Esophagus (tissue), 2 donors: Measurements from ENCODE around the gene ZNF648. TPM values are rescaled to one million over a fixed set of nuclear protein-coding genes. Genes with fewer than 3 reads are reported as not detected.
A peak's percentile ranks its signal among the peaks of the same experiment; 100 is the strongest.

ENCODE experiments used
- H3K27ac ChIP-seq, 2 donors: one replicate each; pipeline ENCODE4 v1.5.1; 2013; ENCODE audit warnings: low read depth in 2 of 2, mild to moderate bottlenecking in 2 of 2, inconsistent platforms in 1 of 2, low read length in 1 of 2, moderate library complexity in 1 of 2
- H3K27me3 ChIP-seq, 2 donors: one replicate each; pipeline ENCODE4 v1.6.1; 2013; ENCODE audit warnings: low read length in 2 of 2, control low read depth in 1 of 2, mild to moderate bottlenecking in 1 of 2; ENCODE audit not compliant: insufficient read depth in 2 of 2, control insufficient read depth in 1 of 2
- H3K36me3 ChIP-seq, 2 donors: one replicate each; pipeline ENCODE4 v1.6.1; 2013; ENCODE audit warnings: low read length in 1 of 2; ENCODE audit not compliant: control insufficient read depth in 2 of 2, insufficient read depth in 2 of 2
- H3K4me1 ChIP-seq, 2 donors: one replicate each; pipeline ENCODE4 v1.6.1; 2013; ENCODE audit warnings: low read length in 1 of 2; ENCODE audit not compliant: control insufficient read depth in 2 of 2, insufficient read depth in 2 of 2
- H3K4me3 ChIP-seq, 2 donors: one replicate each; pipeline ENCODE4 v1.5.1; 2013; ENCODE audit warnings: low read length in 2 of 2, mild to moderate bottlenecking in 2 of 2, low read depth in 1 of 2, moderate library complexity in 1 of 2
- H3K9me3 ChIP-seq, 2 donors: one replicate each; pipeline ENCODE4 v1.6.1; 2013; ENCODE audit warnings: mild to moderate bottlenecking in 2 of 2, low read depth in 1 of 2, low read length in 1 of 2, moderate library complexity in 1 of 2; ENCODE audit not compliant: control insufficient read depth in 2 of 2, insufficient read depth in 1 of 2
- WGBS, 2 donors: extraction: QIAGEN DNeasy Blood & Tissue Kit; methylation state at CpG; one replicate each; pipeline ENCODE4 v1.1.7; 2013; 5-methylcytosine and 5-hydroxymethylcytosine counted together
- polyA plus RNA-seq, 2 donors: library from polyadenylated mRNA; stranded (reverse); fragments of 200-250 nt; gene quantifications; one replicate each; pipeline ENCODE4 v1.2.3, GENCODE V29; 2013
- donor health status: healthy with polysubstance abuse.
- donor health status: Bipolar disorder and iron deficiency.

Gene ZNF648
- polyA plus RNA-seq, 2 donors = not detected

DNA sequence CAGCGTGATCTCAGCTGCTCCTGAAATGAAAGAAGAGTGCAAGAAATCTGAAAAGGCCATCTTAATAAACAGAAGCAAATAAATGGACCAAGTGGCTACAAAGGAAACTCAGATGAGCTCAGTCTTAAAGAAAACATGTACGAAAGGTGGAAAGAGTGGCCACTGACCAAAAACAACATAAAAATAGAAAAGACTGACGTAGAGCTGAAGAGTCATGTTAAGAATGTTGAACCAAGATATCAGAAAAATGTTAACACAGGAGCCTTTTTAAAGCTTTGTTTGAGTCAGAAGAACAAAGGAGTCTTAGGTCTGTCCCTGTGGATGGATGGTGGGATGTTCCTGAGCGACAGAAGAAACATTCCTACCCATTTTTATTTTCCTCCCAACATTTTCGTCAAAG lies 30.8 kb upstream of the ZNF648 start:
- Histone ChIP-seq H3K4me3 (no peak overlapping the region), H3K4me1 (peaks cover 3 to 21% of the 10 kb centered on the region in 2 donors), H3K27ac (no peak overlapping the region), H3K36me3 (no peaks in the 10 kb centered on the region), H3K9me3 (no peaks in the 10 kb centered on the region), H3K27me3 (no peaks in the 10 kb centered on the region)
- WGBS, 2 donors = 82 to 84% methylated on average over 5 of the region's 5 CpGs

DNA sequence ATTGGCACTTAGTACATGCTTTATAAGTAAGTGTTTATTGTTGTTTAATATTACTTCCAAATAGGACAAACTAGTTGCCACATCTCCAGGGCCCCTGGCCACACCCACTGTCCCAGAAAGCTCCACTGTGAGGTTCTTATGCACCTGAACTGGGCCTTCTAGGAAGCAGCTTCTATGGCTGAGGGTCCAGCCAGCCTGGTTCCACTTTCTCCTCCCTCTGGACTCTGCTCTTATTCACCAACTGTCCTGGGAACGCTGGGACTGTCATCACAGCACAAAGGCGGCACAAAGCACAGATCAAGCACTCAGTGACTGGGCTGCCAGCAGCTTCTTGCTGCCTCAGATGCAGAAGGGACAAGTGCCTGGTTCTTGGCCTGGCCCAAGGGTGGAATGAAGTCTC lies 29.6 kb upstream of the ZNF648 start:
- peaks cover 3 to 24% of the 10 kb centered on the region in 2 donors for H3K4me1 ChIP-seq
- no peaks in the 10 kb centered on the region for H3K9me3 ChIP-seq
- H3K27ac ChIP-seq = no peak overlapping the region
- WGBS, 2 donors = 80 to 90% methylated on average over 2 of the region's 2 CpGs
- H3K36me3 ChIP-seq = no peaks in the 10 kb centered on the region
- no peaks in the 10 kb centered on the region for H3K27me3 ChIP-seq
- H3K4me3 ChIP-seq = no peak overlapping the region

DNA sequence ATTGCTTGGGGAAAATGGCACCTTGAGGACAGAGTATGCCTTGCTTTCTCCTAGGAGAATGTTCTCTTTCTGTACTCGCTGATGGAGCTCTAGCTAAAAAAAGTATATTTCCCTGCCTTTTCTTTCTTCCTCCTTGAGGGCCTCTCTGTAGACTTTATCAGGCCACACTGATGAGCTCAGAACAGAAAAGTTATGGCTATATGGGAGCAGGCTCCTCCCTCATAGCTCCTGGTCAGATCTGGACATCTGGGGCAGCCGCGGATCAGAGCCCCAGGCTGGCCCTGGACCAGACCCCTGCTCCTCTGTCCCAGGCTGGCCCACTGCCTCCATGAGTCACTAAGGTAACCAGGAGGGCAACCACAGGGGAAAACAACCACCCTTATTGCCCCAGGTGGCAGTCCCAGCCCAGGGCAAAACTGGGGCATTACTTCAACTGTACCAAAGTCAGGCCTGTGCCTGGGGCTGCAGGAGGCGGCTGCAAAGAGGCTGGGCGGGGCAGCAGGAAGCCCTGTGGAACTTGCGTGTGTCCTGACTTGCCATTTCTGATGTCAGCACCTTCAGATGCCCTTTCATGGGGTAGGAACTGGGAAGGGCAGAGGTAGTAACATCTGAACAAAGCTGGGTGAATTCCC lies 26.3 kb upstream of the ZNF648 start:
- H3K4me1 ChIP-seq = peaks cover 3 to 22% of the 10 kb centered on the region in 2 donors
- no peaks in the 10 kb centered on the region for H3K27me3 ChIP-seq
- H3K36me3 ChIP-seq = no peaks in the 10 kb centered on the region
- H3K27ac ChIP-seq = peak overlapping the region; percentile 94 to 97
- no peak overlapping the region for H3K4me3 ChIP-seq
- WGBS, 2 donors = 40 to 51% methylated on average over 6 of the region's 6 CpGs
- H3K9me3 ChIP-seq = no peaks in the 10 kb centered on the region

DNA sequence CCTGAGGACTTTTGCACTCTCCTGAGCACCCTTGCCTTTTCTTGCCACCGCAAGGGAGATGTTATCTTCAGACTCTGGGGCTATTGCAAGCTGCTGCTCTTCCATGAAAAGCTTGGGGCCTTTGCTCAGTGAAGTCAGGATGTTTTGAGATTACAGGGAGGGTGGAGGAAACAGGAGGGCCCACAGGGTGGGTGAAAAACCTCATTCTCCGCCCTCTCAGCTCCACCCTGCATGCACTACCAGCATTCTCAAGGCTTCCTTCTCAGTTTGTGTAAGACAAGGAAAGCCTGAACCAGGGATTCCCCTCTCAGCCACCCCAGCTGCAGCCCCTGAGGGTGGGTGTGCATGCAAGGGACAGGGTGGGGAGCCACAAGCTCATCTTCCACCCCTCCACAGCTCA lies 25.8 kb upstream of the ZNF648 start:
- no peaks in the 10 kb centered on the region for H3K36me3 ChIP-seq
- peak overlapping the region; percentile 94 to 97 for H3K27ac ChIP-seq
- WGBS, 2 donors = 63 to 79% methylated on average over 2 of the region's 2 CpGs
- H3K9me3 ChIP-seq = no peaks in the 10 kb centered on the region
- H3K4me1 ChIP-seq = peaks cover 3 to 22% of the 10 kb centered on the region in 2 donors
- no peaks in the 10 kb centered on the region for H3K27me3 ChIP-seq
- no peak overlapping the region for H3K4me3 ChIP-seq

DNA sequence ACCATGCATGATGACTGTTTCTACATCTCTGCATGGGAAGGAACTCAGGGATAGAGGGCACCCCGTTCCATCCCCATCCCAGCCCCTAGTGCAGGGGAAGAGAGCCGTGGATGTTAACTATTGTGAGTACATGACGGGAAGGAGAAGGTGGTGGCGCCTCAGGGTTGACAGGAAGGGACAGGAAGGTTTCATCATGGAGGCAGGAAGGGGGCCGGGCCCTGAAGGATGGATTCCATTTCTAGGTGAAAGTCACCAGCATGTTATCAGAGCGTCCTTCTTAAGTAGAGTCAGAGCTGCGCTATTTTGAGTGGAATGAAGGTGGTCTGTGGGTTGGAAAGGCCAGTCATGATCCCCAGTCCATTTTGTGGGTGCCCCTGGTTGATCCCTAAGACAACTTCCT lies 25.1 kb upstream of the ZNF648 start:
- no peaks in the 10 kb centered on the region for H3K36me3 ChIP-seq
- H3K9me3 ChIP-seq = no peaks in the 10 kb centered on the region
- H3K4me3 ChIP-seq = no peak overlapping the region
- H3K27ac ChIP-seq = peak overlapping the region in 1 of 2 donors; percentile 97
- H3K27me3 ChIP-seq = no peaks in the 10 kb centered on the region
- peaks cover 3 to 22% of the 10 kb centered on the region in 2 donors for H3K4me1 ChIP-seq
- 88 to 93% methylated on average over 7 of the region's 7 CpGs for WGBS, 2 donors

DNA sequence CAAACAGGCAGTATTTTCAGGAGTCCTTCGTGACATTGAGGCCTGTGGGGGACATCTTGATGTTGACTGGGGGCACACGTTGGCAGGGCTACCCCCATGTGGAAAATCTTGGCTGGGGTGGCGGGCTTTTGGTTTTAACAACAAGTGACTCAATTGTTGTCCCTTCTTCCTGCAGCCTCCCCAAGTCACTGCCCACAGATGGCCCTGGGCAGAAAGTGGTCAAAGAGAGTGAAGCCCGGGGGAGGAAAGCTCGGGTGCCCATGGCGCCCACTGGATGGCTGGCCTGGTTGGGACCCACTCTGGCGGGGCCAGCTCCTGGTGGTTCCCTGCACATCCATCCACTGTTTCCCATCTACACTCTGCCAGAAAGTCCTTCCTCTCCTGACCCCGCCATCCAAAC lies 24.6 kb upstream of the ZNF648 start:
- no peak overlapping the region for H3K4me3 ChIP-seq
- peaks cover 3 to 22% of the 10 kb centered on the region in 2 donors for H3K4me1 ChIP-seq
- H3K27me3 ChIP-seq = no peaks in the 10 kb centered on the region
- H3K27ac ChIP-seq = no peak overlapping the region
- H3K9me3 ChIP-seq = no peaks in the 10 kb centered on the region
- 86 to 88% methylated on average over 8 of the region's 8 CpGs for WGBS, 2 donors
- no peaks in the 10 kb centered on the region for H3K36me3 ChIP-seq

DNA sequence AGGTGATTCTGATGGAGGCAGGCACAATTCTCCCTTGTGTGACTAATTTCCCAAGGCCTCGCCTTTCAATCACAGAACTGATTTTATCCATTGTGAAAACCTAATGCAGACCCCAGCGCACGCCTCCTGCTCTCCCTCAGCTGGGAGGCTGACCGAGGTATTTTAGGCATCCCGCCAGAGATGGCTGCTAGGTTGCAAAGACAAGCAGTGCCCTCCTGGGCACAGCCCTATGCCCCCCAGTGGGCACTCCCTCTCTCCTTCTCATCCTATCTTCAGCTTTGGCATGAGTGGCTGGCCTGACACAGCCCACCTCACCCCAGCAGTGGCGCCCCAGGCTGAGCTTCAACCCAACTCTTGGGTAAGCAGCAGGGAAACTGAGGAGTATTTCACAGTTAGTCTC lies 24.2 kb upstream of the ZNF648 start:
- H3K4me3 ChIP-seq = no peak overlapping the region
- WGBS, 2 donors = 96 to 98% methylated on average over 6 of the region's 6 CpGs
- H3K9me3 ChIP-seq = no peaks in the 10 kb centered on the region
- H3K27ac ChIP-seq = no peak overlapping the region
- H3K27me3 ChIP-seq = no peaks in the 10 kb centered on the region
- no peaks in the 10 kb centered on the region for H3K36me3 ChIP-seq
- peaks cover 3 to 22% of the 10 kb centered on the region in 2 donors for H3K4me1 ChIP-seq

DNA sequence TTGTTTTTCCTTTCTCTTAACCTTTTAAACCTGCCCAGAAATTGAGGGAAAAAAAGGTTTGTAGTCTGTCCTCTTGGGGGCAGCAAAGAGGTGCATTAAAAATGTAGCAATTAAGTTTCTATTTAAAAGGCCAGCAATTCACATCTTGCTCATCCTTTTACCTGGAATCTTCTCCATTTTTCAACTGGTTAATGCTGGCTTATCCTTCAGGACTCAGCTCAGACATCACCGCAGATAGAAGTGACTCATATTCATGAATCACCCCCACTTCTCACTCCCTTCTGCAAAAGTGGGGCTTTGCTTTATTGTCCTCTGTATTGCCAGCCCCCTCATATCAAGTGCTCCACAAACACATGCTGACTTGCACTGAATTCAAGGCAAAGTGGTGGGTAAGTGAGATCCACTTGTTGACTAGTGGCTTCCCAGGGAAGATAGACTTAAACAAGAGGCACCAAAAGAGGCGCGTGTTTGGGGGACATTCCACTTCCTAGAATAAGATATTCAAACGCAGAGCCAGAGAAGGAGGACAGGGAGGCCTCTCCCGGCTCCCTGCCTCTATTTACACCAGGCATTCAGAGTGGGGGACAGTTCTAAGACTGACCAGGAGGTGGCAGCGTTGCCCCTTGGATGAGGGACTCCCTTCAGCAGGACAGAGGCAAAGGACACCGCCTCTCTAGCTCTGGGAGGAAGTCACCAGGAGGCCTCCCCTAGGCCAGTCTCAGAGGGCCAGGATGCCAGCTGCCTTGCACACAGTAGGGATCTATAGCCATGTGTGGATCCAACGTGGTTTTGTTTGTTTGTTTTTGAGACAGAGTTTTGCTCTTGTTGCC lies 23.2 kb upstream of the ZNF648 start:
- no peaks in the 10 kb centered on the region for H3K9me3 ChIP-seq
- H3K36me3 ChIP-seq = no peaks in the 10 kb centered on the region
- 7 to 10% methylated on average over 8 of the region's 8 CpGs for WGBS, 2 donors
- H3K4me3 ChIP-seq = no peak overlapping the region
- H3K27me3 ChIP-seq = no peaks in the 10 kb centered on the region
- H3K4me1 ChIP-seq = peaks cover 3 to 22% of the 10 kb centered on the region in 2 donors
- H3K27ac ChIP-seq = peak overlapping the region; percentile 23 to 58

DNA sequence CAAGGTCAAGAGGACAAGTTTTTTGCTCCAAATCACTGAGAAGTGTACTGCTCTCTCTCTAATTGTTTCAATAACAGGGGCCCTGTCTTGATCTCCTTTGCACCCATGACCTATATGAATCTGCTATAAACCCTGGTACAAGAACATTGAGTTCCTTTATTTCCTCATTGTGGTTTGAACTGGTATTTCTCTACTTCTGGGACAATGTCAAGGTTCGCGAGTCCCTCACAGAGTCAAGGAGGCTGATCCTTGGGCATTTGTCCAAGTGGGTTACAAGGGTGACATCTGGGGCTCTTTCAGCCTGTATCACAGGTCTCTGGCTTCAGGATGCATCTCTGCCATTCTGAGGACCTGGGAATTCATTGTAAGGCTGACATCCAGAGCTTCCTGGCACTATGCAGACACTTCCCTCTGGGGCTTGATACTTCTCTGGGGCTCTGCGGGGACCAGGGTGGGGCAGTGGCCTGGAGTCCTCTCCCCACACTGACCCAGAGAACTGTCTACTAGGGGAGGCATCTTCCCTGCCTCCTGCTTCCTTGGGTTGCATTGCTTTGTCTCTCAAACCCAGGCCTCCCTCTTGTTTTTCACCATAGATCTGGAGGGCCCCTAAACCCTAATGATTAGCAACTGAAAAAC lies 22.5 kb upstream of the ZNF648 start:
- WGBS, 2 donors = 65 to 67% methylated on average over 3 of the region's 3 CpGs
- no peaks in the 10 kb centered on the region for H3K9me3 ChIP-seq
- H3K36me3 ChIP-seq = no peaks in the 10 kb centered on the region
- no peaks in the 10 kb centered on the region for H3K27me3 ChIP-seq
- H3K27ac ChIP-seq = no peak overlapping the region
- peaks cover 2 to 15% of the 10 kb centered on the region in 2 donors for H3K4me1 ChIP-seq
- H3K4me3 ChIP-seq = no peak overlapping the region
